OCI-LY1 (cell line): ENCODE data around the gene ZFYVE26.

Source experiments
- CTCF ChIP-seq: fragments of 200-600 bp; sonication (generic), shearing (Covaris generic); IDR thresholded peaks from 2 replicates; pipeline ENCODE4 v1.5.1; 2017; ENCODE audit warnings: mild to moderate bottlenecking, antibody characterized with exemption, low read length, moderate library complexity, mixed read lengths
- EZH2 ChIP-seq: fragments of 200-600 bp; sonication (generic), shearing (Covaris generic); IDR thresholded peaks from 2 replicates; pipeline ENCODE4 v1.8.0; 2017; ENCODE audit warnings: borderline replicate concordance, mixed run types, mild to moderate bottlenecking, antibody characterized with exemption, low read length, moderate library complexity, mixed read lengths

GRCh38 chr14:67819563-67820421 lies 3.4 kb upstream of the ZFYVE26 start, which contains the start of gene RAD51B:
- TF ChIP-seq CTCF (no peak), EZH2 (no peak)
